ENCODE data around the gene TELO2.

The TELO2 gene

DNA sequence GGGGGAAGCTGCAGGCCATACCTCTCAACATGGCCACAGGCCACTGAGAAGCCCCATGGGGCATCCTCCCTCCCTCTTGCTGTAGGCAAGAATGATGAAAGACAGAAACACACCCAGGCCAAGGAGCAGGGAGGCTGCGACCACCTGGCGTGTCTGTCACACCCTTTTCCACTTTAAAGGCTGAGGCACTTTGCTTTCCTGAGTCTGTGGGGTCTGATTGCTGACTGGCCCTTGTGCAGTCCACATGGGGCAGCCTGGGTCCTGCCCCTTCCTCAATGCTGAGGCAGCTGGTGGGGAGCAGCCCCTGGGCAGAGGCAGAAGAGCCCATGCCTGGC lies 49.0 kb downstream of the TELO2 start:
- Histone ChIP-seq H4K91ac (ENCODE audit: low read depth, low read length) (peak overlapping the region; percentile 31), H3K23ac (ENCODE audit: low read length) (no peak overlapping the region), H3K79me2 (ENCODE audit: control insufficient read depth, insufficient read depth, low read length, poor library complexity) (peaks cover 1% of the 10 kb centered on the region), H4K12ac (ENCODE audit: low read depth, low read length) (no peak overlapping the region), H2BK5ac (ENCODE audit: low read depth, low read length, poor library complexity) (no peak overlapping the region), H3K36me3 (ENCODE audit: control insufficient read depth in 1 of 2, insufficient read depth in 2 of 2, low read length in 2 of 2) (peaks cover 51 to 54% of the 10 kb centered on the region in 2 experiments), H3K27me3 (ENCODE audit: insufficient read depth, low read length) (no peaks in the 10 kb centered on the region), H4K8ac (ENCODE audit: low read depth, low read length) (no peak overlapping the region), H2BK120ac (ENCODE audit: insufficient read depth, low read length, poor library complexity) (no peak overlapping the region), H3K4ac (ENCODE audit: low read depth, low read length) (no peak overlapping the region), H2AFZ (ENCODE audit: insufficient read depth, low read length, poor library complexity) (no peak overlapping the region), H2BK12ac (ENCODE audit: low read length) (peak overlapping the region; percentile 0), H3K79me1 (ENCODE audit: low read length) (peaks cover 5% of the 10 kb centered on the region), H3K9ac (ENCODE audit: low read length) (no peak overlapping the region), H2AK5ac (ENCODE audit: low read length) (no peak overlapping the region), H3K9me3 (ENCODE audit: insufficient read depth, low read depth, low read length) (peaks cover 6% of the 10 kb centered on the region), H3K27ac (ENCODE audit: low read depth, low read length) (no peak overlapping the region), H3K4me2 (ENCODE audit: low read length) (no peak overlapping the region), H3K14ac (ENCODE audit: low read length) (no peak overlapping the region), H3K4me1 (ENCODE audit: control insufficient read depth in 1 of 2, insufficient read depth in 2 of 2, low read length in 2 of 2) (peaks cover 15 to 27% of the 10 kb centered on the region in 2 experiments), H3K18ac (ENCODE audit: low read length) (peak overlapping the region; percentile 2), H3K4me3 (ENCODE audit: low read depth, low read length) (no peak overlapping the region)
- no CpG with 5 or more reads among the region's 2 CpGs for WGBS (ENCODE audit: extremely low coverage, insufficient coverage, insufficient read length)
- DNase-seq = no peak

DNA sequence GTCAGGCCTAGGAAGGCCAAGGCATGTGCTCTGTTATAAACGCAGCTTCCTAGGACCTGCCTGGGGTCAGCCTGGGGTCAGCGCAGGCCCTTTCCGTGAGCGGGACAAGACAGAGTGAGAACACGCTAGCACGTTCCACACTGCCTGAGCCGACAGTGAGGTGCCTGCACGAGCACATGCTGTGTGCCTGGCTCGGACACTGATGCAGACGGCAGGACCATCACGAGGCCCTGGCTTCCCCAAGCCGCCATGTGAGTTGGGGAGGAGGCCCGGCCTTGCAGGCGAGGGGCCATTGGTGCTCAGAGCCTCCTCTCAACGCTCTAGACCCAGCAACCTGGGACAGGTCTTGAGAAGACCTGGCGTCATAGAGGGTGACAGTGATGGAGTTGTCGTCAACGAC lies 49.4 kb downstream of the TELO2 start:
- no CpG with 5 or more reads among the region's 18 CpGs for WGBS (ENCODE audit: extremely low coverage, insufficient coverage, insufficient read length)

DNA sequence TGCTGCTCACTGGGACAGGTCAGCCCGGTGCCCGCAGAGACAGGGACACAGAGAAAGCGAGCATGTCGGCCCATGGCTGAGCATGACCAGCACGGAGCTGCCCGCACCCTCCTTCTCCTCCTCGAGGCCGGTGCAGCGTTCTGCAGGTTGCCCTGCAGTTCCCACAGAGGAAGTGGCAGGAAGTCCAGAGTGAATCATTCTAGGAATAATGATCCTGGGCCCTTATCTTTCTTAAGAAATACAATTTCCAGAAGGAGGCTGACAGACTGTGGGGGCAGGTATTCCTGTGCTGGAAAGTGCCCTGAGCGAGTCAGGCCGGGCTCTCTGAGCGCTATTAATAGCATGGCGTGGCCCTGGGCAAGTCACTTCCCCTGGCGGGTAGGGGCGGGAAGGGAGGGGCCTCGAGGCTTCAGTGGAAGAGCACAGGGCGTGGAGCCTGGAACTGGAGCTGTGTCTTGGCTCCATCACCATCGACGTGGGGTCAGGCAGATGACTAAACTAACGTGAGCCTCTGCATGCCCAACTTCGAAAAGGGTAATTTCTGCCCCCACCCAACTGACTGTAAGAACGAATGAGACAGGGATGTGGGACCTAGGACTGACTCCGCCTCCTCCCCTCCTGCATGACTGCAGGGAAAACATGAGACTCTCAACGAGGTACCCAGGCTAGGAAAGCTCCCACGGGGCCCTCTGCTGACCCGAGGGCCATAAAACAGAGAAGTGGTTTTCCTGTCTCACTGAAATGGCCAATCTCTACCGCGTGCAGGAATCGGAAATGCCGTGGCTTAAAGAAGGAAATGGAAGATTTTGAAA lies 50.1 kb downstream of the TELO2 start:
- Histone ChIP-seq H3K9me3 (ENCODE audit: insufficient read depth, low read depth, low read length) (peaks cover 6% of the 10 kb centered on the region), H3K4ac (ENCODE audit: low read depth, low read length) (no peak overlapping the region), H3K79me2 (ENCODE audit: control insufficient read depth, insufficient read depth, low read length, poor library complexity) (peaks cover 1% of the 10 kb centered on the region), H3K79me1 (ENCODE audit: low read length) (peaks cover 5% of the 10 kb centered on the region), H3K36me3 (ENCODE audit: control insufficient read depth in 1 of 2, insufficient read depth in 2 of 2, low read length in 2 of 2) (peaks cover 39 to 43% of the 10 kb centered on the region in 2 experiments), H3K27me3 (ENCODE audit: insufficient read depth, low read length) (no peaks in the 10 kb centered on the region), H4K12ac (ENCODE audit: low read depth, low read length) (no peak overlapping the region), H3K4me2 (ENCODE audit: low read length) (no peak overlapping the region), H2AFZ (ENCODE audit: insufficient read depth, low read length, poor library complexity) (no peak overlapping the region), H2AK5ac (ENCODE audit: low read length) (no peak overlapping the region), H3K18ac (ENCODE audit: low read length) (no peak overlapping the region), H3K9ac (ENCODE audit: low read length) (no peak overlapping the region), H3K23ac (ENCODE audit: low read length) (no peak overlapping the region), H2BK5ac (ENCODE audit: low read depth, low read length, poor library complexity) (no peak overlapping the region), H4K91ac (ENCODE audit: low read depth, low read length) (peak overlapping the region; percentile 31), H3K14ac (ENCODE audit: low read length) (no peak overlapping the region), H3K4me1 (ENCODE audit: control insufficient read depth in 1 of 2, insufficient read depth in 2 of 2, low read length in 2 of 2) (peaks cover 15 to 27% of the 10 kb centered on the region in 2 experiments), H2BK12ac (ENCODE audit: low read length) (no peak overlapping the region), H3K27ac (ENCODE audit: low read depth, low read length) (peak overlapping the region; percentile 9), H4K8ac (ENCODE audit: low read depth, low read length) (no peak overlapping the region), H2BK120ac (ENCODE audit: insufficient read depth, low read length, poor library complexity) (no peak overlapping the region), H3K4me3 (ENCODE audit: low read depth, low read length) (no peak overlapping the region)
- WGBS (ENCODE audit: extremely low coverage, insufficient coverage, insufficient read length) = no CpG with 5 or more reads among the region's 30 CpGs
- DNase-seq = peak; percentile 97 to 98

More for the DNA sequence above, 49.4 kb downstream of the TELO2 start:
- H3K4me2 ChIP-seq (ENCODE audit: low read length) = no peak overlapping the region
- H3K9me3 ChIP-seq (ENCODE audit: insufficient read depth, low read depth, low read length) = peaks cover 6% of the 10 kb centered on the region
- H2BK5ac ChIP-seq (ENCODE audit: low read depth, low read length, poor library complexity) = no peak overlapping the region
- H3K4me3 ChIP-seq (ENCODE audit: low read depth, low read length) = peak overlapping the region; percentile 50
- peaks cover 5% of the 10 kb centered on the region for H3K79me1 ChIP-seq (ENCODE audit: low read length)
- no peak overlapping the region for H4K8ac ChIP-seq (ENCODE audit: low read depth, low read length)
- H3K4me1 ChIP-seq (ENCODE audit: control insufficient read depth in 1 of 2, insufficient read depth in 2 of 2, low read length in 2 of 2) = peaks cover 15 to 27% of the 10 kb centered on the region in 2 experiments
- H2AK5ac ChIP-seq (ENCODE audit: low read length) = peak overlapping the region; percentile 12
- H3K14ac ChIP-seq (ENCODE audit: low read length) = peak overlapping the region; percentile 1
- peak overlapping the region; percentile 2 for H3K18ac ChIP-seq (ENCODE audit: low read length)
- H3K4ac ChIP-seq (ENCODE audit: low read depth, low read length) = no peak overlapping the region
- peak overlapping the region; percentile 9 for H3K27ac ChIP-seq (ENCODE audit: low read depth, low read length)
- peaks cover 47 to 50% of the 10 kb centered on the region in 2 experiments for H3K36me3 ChIP-seq (ENCODE audit: control insufficient read depth in 1 of 2, insufficient read depth in 2 of 2, low read length in 2 of 2)
- H2BK120ac ChIP-seq (ENCODE audit: insufficient read depth, low read length, poor library complexity) = no peak overlapping the region
- DNase-seq = no peak
- no peak overlapping the region for H3K23ac ChIP-seq (ENCODE audit: low read length)
- H2AFZ ChIP-seq (ENCODE audit: insufficient read depth, low read length, poor library complexity) = no peak overlapping the region
- no peaks in the 10 kb centered on the region for H3K27me3 ChIP-seq (ENCODE audit: insufficient read depth, low read length)
- H4K91ac ChIP-seq (ENCODE audit: low read depth, low read length) = peak overlapping the region; percentile 31
- H3K79me2 ChIP-seq (ENCODE audit: control insufficient read depth, insufficient read depth, low read length, poor library complexity) = peaks cover 1% of the 10 kb centered on the region
- H3K9ac ChIP-seq (ENCODE audit: low read length) = no peak overlapping the region
- peak overlapping the region; percentile 0 for H2BK12ac ChIP-seq (ENCODE audit: low read length)
- no peak overlapping the region for H4K12ac ChIP-seq (ENCODE audit: low read depth, low read length)

GRCh38 chr16:1545044-1546040 lies 52.2 kb downstream of the TELO2 start:
- H3K18ac ChIP-seq (ENCODE audit: low read length) = peak overlapping the region; percentile 21
- peaks cover 1% of the 10 kb centered on the region for H3K79me2 ChIP-seq (ENCODE audit: control insufficient read depth, insufficient read depth, low read length, poor library complexity)
- H4K12ac ChIP-seq (ENCODE audit: low read depth, low read length) = no peak overlapping the region
- H3K9me3 ChIP-seq (ENCODE audit: insufficient read depth, low read depth, low read length) = peaks cover 6% of the 10 kb centered on the region
- no peak overlapping the region for H3K23ac ChIP-seq (ENCODE audit: low read length)
- no peak overlapping the region for H3K9ac ChIP-seq (ENCODE audit: low read length)
- H3K4me3 ChIP-seq (ENCODE audit: low read depth, low read length) = no peak overlapping the region
- no peak for DNase-seq
- no peaks in the 10 kb centered on the region for H3K27me3 ChIP-seq (ENCODE audit: insufficient read depth, low read length)
- peak overlapping the region; percentile 24 for H3K4ac ChIP-seq (ENCODE audit: low read depth, low read length)
- H4K91ac ChIP-seq (ENCODE audit: low read depth, low read length) = peak overlapping the region; percentile 67
- peak overlapping the region; percentile 70 for H3K27ac ChIP-seq (ENCODE audit: low read depth, low read length)
- H2AK5ac ChIP-seq (ENCODE audit: low read length) = no peak overlapping the region
- H3K4me1 ChIP-seq (ENCODE audit: control insufficient read depth in 1 of 2, insufficient read depth in 2 of 2, low read length in 2 of 2) = peaks cover 15 to 27% of the 10 kb centered on the region in 2 experiments
- peak overlapping the region; percentile 39 for H2BK120ac ChIP-seq (ENCODE audit: insufficient read depth, low read length, poor library complexity)
- H3K14ac ChIP-seq (ENCODE audit: low read length) = peak overlapping the region; percentile 45
- peak overlapping the region; percentile 29 for H2BK12ac ChIP-seq (ENCODE audit: low read length)
- H3K79me1 ChIP-seq (ENCODE audit: low read length) = peaks cover 5% of the 10 kb centered on the region
- peak overlapping the region; percentile 43 for H4K8ac ChIP-seq (ENCODE audit: low read depth, low read length)
- no CpG with 5 or more reads among the region's 26 CpGs for WGBS (ENCODE audit: extremely low coverage, insufficient coverage, insufficient read length)
- H2BK5ac ChIP-seq (ENCODE audit: low read depth, low read length, poor library complexity) = peak overlapping the region; percentile 29
- peak overlapping the region; percentile 6 for H3K4me2 ChIP-seq (ENCODE audit: low read length)
- H3K36me3 ChIP-seq (ENCODE audit: control insufficient read depth in 1 of 2, insufficient read depth in 2 of 2, low read length in 2 of 2) = peaks cover 30 to 33% of the 10 kb centered on the region in 2 experiments
- no peak overlapping the region for H2AFZ ChIP-seq (ENCODE audit: insufficient read depth, low read length, poor library complexity)
